GM18505 (cell line): Measurements from ENCODE around the gene PALB2.

Experiments
- ATAC-seq: cut with Tn5 transposase; IDR thresholded peaks from one replicate; pipeline ENCODE4 v1.9.1; 2021; ENCODE audit not compliant: unreplicated experiment
- POLR2A ChIP-seq: IDR thresholded peaks from 4 replicates; pipeline ENCODE4 v1.6.1; 2011; ENCODE audit warnings: borderline replicate concordance; ENCODE audit not compliant: insufficient read depth, insufficient read length; ENCODE audit errors: extremely low read depth

Gene PALB2

DNA sequence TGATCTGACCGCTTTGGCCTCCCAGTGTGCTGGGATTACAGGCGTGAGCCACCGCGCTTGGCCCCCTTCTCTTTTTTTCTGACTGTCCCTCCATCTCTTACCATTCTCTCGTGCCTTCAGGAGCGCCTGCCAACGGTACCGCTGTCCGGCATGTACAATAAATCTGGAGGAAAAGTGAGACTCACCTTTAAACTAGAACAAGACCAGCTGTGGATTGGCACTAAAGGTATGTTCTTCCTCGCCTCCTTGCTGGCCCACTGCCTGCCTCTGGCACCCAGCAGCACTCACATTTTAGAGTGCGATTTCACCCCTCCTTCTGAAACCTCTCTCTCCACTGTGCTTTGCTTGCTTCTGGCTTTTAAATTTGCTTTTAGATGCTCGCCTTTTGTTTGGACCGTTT is 78.6 kb downstream of the PALB2 start:
- no peak for ATAC-seq
- no peak for TF ChIP-seq POLR2A

- TF ChIP-seq POLR2A = no peak
Measured at GRCh38 chr16:23561586-23561985, 79.5 kb downstream of the PALB2 start.

GRCh38 chr16:23557779-23558702 is 83.1 kb downstream of the PALB2 start:
- ATAC-seq = peak; percentile 11
- TF ChIP-seq POLR2A = no peak

More at GRCh38 chr16:23561586-23561985, 79.5 kb downstream of the PALB2 start:
- no peak for ATAC-seq

GRCh38 chr16:23556881-23557778 is 84.0 kb downstream of the PALB2 start, which contains the start of the genes EARS2 and UBFD1:
Gene EARS2, minus strand, starts transcription at chr16:23557350. Its CDS starts 7 bp downstream, at chr16:23557343.
Gene UBFD1, plus strand, starts transcription at chr16:23557727. Its CDS starts 16 bp downstream, at chr16:23557743.
- TF ChIP-seq POLR2A = peak; percentile 88
- peak; percentile 87 for ATAC-seq

- ATAC-seq = no peak
- TF ChIP-seq POLR2A = no peak
Measured at GRCh38 chr16:23554536-23554935, 86.6 kb downstream of the PALB2 start.
